Coronary artery (tissue), 2 donors: Measurements from ENCODE around the gene SLC25A19.
A peak's percentile ranks its signal among the peaks of the same experiment; 100 is the strongest.

Source experiments
- DNase-seq: peaks from one replicate; pipeline ENCODE4 v3.0.0-alpha.2; 2017; ENCODE audit warnings: low spot score
- H3K27ac ChIP-seq, 2 donors: fragments of 200-600 bp; sonication (generic); one replicate each; pipeline ENCODE4 v1.5.1; 2016 to 2019
- H3K4me3 ChIP-seq: fragments of 200-600 bp; sonication (generic); 2 replicates; pipeline ENCODE4 v1.5.1; 2016; ENCODE audit warnings: mild to moderate bottlenecking, moderate library complexity
- TF ChIP-seq, protein P1 (sequence below): fragments of 200-600 bp; sonication (generic); IDR thresholded peaks from one replicate; pipeline ENCODE4 v1.5.1; 2019; ENCODE audit warnings: antibody characterized with exemption

Gene SLC25A19

GRCh38 chr17:75242461-75243042 lies 46.7 kb downstream of the SLC25A19 start:
- TF ChIP-seq, protein P1, sequence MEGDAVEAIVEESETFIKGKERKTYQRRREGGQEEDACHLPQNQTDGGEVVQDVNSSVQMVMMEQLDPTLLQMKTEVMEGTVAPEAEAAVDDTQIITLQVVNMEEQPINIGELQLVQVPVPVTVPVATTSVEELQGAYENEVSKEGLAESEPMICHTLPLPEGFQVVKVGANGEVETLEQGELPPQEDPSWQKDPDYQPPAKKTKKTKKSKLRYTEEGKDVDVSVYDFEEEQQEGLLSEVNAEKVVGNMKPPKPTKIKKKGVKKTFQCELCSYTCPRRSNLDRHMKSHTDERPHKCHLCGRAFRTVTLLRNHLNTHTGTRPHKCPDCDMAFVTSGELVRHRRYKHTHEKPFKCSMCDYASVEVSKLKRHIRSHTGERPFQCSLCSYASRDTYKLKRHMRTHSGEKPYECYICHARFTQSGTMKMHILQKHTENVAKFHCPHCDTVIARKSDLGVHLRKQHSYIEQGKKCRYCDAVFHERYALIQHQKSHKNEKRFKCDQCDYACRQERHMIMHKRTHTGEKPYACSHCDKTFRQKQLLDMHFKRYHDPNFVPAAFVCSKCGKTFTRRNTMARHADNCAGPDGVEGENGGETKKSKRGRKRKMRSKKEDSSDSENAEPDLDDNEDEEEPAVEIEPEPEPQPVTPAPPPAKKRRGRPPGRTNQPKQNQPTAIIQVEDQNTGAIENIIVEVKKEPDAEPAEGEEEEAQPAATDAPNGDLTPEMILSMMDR = no peak
- H3K4me3 ChIP-seq = no peak overlapping the region
- no peak for DNase-seq
- H3K27ac ChIP-seq = peak overlapping the region in 1 of 2 donors; percentile 57

GRCh38 chr17:75241996-75242460 lies 47.2 kb downstream of the SLC25A19 start:
- no peak overlapping the region for H3K4me3 ChIP-seq
- TF ChIP-seq, protein P1 = no peak
- peak overlapping the region in 1 of 2 donors; percentile 57 for H3K27ac ChIP-seq
- no peak for DNase-seq

DNA sequence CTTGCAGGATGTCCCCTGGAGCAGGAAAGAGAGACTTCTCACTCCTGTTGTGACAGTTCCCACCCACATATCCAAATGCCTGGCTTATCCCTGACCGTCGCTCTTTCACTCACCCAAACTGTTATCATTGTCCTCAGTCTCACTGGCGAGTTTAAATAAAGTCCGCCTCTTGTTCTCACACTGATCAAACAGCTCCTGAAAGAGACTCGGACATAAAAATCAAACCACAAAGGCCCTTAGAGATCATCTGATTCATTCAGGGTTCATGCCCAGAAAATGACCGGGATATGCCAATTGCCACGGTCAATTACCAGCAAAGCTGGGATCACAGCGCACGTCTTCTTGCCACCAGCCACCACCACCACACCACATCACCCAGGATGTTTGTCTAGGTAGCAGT lies 47.7 kb downstream of the SLC25A19 start:
- TF ChIP-seq, protein P1 = no peak
- H3K4me3 ChIP-seq = no peak overlapping the region
- H3K27ac ChIP-seq = peak overlapping the region in 1 of 2 donors; percentile 57
- no peak for DNase-seq

DNA sequence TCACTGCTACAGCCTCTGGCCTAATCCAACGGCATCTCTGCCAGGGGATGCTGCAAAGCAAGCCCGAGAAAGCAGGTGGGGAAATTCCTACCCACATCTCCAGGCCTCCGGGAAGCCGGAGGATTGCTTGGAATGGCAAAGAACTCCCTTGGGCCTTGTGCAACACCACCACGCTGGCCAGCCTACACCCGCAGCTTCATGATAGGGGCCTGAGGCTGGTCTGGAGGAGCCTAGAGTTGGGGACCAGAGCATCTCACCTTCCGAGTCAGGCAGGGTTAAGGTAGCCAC lies 48.1 kb downstream of the SLC25A19 start:
- TF ChIP-seq, protein P1 = no peak
- Histone ChIP-seq H3K27ac (peak overlapping the region in 1 of 2 donors; percentile 57), H3K4me3 (no peak overlapping the region)
- DNase-seq = no peak

- Histone ChIP-seq H3K4me3 (no peak overlapping the region), H3K27ac (peak overlapping the region in 1 of 2 donors; percentile 57)
- no peak for DNase-seq
- TF ChIP-seq, protein P1 = no peak
Measured at GRCh38 chr17:75240394-75241142, 48.7 kb downstream of the SLC25A19 start.

DNA sequence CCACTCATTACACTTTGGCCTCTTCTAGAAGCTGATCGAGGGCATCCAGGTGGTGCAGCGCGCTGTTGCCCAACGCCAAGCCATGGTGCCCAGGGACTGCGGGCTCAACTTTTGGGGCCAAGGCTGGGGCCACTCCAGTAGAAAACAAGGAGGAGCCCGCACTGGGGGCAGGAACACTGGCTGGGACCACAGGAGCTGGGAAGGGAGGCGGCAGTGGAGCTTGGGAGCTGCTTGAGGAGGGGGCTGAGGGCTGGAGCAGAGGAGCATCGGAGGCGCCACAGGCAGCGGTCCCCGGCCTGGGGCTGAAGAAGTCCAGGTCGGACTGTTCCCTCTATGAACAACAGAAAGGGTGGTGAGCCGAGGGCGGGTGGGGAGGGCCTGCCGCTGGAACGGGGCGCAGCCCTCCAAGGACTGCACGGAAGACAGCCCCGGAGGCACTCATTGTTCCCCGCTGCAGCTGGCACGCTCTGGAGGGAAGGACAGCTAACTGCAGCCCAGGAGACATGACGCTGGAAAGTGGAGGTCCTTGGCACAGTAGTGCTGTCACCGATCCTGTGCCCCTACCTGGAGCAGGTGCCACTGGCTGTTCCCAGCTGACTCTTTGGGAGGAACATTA lies 49.3 kb downstream of the SLC25A19 start:
- no peak for DNase-seq
- no peak overlapping the region for H3K4me3 ChIP-seq
- H3K27ac ChIP-seq = peak overlapping the region in 1 of 2 donors; percentile 57
- TF ChIP-seq, protein P1 = no peak
